ENCODE results near the gene SORT1. TPM values are rescaled to one million over a fixed set of nuclear protein-coding genes. Genes with fewer than 3 reads are reported as not detected.

SORT1 gene
- total RNA-seq, 1 donor from 2014 or later = 183 TPM

GRCh38 chr1:109298666-109299557, 98.8 kb downstream of the SORT1 start:
- Histone ChIP-seq H3K36me3 (no peaks in the 10 kb centered on the region), H3K9me3 (no peaks in the 10 kb centered on the region), H3K4me1 (peaks cover 23% of the 10 kb centered on the region), H3K27me3 (no peaks in the 10 kb centered on the region), H3K4me3 (no peak overlapping the region), H3K27ac (peak overlapping the region; percentile 63)
- intact Hi-C loops (cut with DNase I) = no loop called here
- no peak for TF ChIP-seq CTCF (IDR thresholded peaks at IDR 0.05)
- DNase-seq = peak; percentile 78
- peak; percentile 80 for ATAC-seq

- no peak for DNase-seq
- TF ChIP-seq CTCF (IDR thresholded peaks at IDR 0.05) = no peak
- Histone ChIP-seq H3K27me3 (no peaks in the 10 kb centered on the region), H3K4me3 (no peak overlapping the region), H3K9me3 (no peaks in the 10 kb centered on the region), H3K4me1 (peaks cover 23% of the 10 kb centered on the region), H3K36me3 (no peaks in the 10 kb centered on the region), H3K27ac (no peak overlapping the region)
- ATAC-seq = no peak
- intact Hi-C loops (cut with DNase I) = no loop called here
Observed at GRCh38 chr1:109296782-109297181, 100.9 kb downstream of the SORT1 start.

GRCh38 chr1:109295712-109296415, 101.9 kb downstream of the SORT1 start:
- Histone ChIP-seq H3K4me1 (peaks cover 23% of the 10 kb centered on the region), H3K9me3 (no peaks in the 10 kb centered on the region), H3K27me3 (no peaks in the 10 kb centered on the region), H3K27ac (no peak overlapping the region), H3K4me3 (no peak overlapping the region), H3K36me3 (no peaks in the 10 kb centered on the region)
- DNase-seq (no peak), ATAC-seq (no peak)
- intact Hi-C loops (cut with DNase I) = no loop called here
- no peak for TF ChIP-seq CTCF (IDR thresholded peaks at IDR 0.05)

GRCh38 chr1:109294481-109294880, 103.2 kb downstream of the SORT1 start:
- ATAC-seq (no peak), DNase-seq (no peak)
- Histone ChIP-seq H3K27ac (no peak overlapping the region), H3K9me3 (no peaks in the 10 kb centered on the region), H3K4me1 (peaks cover 17% of the 10 kb centered on the region), H3K4me3 (no peak overlapping the region), H3K36me3 (no peaks in the 10 kb centered on the region), H3K27me3 (no peaks in the 10 kb centered on the region)
- intact Hi-C loops (cut with DNase I) = no loop called here
- no peak for TF ChIP-seq CTCF (IDR thresholded peaks at IDR 0.05)

GRCh38 chr1:109293026-109293425, 104.7 kb downstream of the SORT1 start:
- ATAC-seq (no peak), DNase-seq (no peak)
- Histone ChIP-seq H3K27me3 (no peaks in the 10 kb centered on the region), H3K9me3 (no peaks in the 10 kb centered on the region), H3K36me3 (no peaks in the 10 kb centered on the region), H3K27ac (no peak overlapping the region), H3K4me3 (no peak overlapping the region), H3K4me1 (peaks cover 2% of the 10 kb centered on the region)
- no peak for TF ChIP-seq CTCF (IDR thresholded peaks at IDR 0.05)
- intact Hi-C loops (cut with DNase I) = no loop called here

Measured in upper lobe of right lung (tissue), 1 donor.